Thyroid gland (tissue), 4 donors: Measurements from ENCODE around the gene ZMIZ1.

ENCODE experiments used
- POLR2A ChIP-seq, 2 donors: fragments of 450-650 bp; IDR thresholded peaks; one replicate each; pipeline ENCODE4 v1.6.1; 2017; ENCODE audit warnings: antibody characterized with exemption in 2 of 2, mild to moderate bottlenecking in 2 of 2, moderate library complexity in 1 of 2
- TF ChIP-seq, protein P1 (sequence below), 6 experiments: fragments of 200-600 bp in 3 of 6; fragments of 450-650 bp in 3 of 6; sonication (generic) in 3 of 6; IDR thresholded peaks; one replicate each; pipeline ENCODE4 v1.5.1; 2016 to 2019; ENCODE audit warnings: antibody characterized with exemption in 6 of 6, mild to moderate bottlenecking in 2 of 6, inconsistent platforms in 1 of 6, moderate library complexity in 1 of 6

DNA sequence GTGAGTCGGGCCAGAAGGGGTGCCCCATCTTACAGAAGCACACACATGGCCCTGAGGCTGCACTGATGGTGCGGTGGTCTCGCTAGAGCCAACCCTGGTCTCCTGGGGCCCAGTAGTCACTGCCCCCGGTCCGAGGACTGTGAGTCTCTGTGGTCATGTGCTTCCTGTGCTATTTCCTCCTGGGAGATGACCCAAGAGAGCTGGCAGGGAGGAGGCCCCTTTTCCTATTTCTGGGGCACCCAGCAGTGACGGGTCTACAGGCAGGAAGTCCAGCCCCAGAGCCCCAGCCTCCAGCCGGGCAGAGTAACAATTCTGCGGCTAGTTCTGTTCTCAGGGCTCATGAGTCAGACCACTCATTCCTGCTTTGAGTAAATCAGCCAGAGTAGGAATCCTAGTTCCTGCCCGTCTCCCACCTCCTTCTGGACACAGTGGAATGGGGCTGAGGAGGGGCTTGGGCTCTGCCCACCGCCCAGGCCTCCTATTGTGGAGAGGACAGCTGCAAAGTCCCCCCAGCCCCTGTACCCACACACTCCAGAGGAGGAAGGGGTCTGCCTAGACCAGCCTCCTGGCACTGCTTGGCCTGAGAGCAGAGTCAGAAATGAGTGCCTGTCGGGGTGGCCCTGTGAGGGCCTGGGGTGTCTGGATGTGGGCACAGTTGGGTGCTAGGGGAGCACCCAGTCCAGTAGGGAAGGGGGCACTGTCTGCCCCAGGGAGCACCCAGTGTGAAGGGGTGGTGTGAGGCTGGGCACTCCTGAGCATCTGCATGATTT lies 198.0 kb downstream of the ZMIZ1 start:
- no peak for TF ChIP-seq POLR2A (IDR thresholded peaks at IDR 0.05)
- TF ChIP-seq, protein P1, sequence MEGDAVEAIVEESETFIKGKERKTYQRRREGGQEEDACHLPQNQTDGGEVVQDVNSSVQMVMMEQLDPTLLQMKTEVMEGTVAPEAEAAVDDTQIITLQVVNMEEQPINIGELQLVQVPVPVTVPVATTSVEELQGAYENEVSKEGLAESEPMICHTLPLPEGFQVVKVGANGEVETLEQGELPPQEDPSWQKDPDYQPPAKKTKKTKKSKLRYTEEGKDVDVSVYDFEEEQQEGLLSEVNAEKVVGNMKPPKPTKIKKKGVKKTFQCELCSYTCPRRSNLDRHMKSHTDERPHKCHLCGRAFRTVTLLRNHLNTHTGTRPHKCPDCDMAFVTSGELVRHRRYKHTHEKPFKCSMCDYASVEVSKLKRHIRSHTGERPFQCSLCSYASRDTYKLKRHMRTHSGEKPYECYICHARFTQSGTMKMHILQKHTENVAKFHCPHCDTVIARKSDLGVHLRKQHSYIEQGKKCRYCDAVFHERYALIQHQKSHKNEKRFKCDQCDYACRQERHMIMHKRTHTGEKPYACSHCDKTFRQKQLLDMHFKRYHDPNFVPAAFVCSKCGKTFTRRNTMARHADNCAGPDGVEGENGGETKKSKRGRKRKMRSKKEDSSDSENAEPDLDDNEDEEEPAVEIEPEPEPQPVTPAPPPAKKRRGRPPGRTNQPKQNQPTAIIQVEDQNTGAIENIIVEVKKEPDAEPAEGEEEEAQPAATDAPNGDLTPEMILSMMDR (IDR thresholded peaks at IDR 0.05), result no peak
